GM10266 (cell line): ENCODE measurements around the gene RAB19.

ENCODE experiments used
- DNase-seq: peaks from one replicate; pipeline ENCODE4 v3.0.0; 2012; ENCODE audit errors: extremely low spot score
- TF ChIP-seq, protein P1 (sequence below): IDR thresholded peaks from 2 replicates; pipeline ENCODE4 v1.5.1; 2012; ENCODE audit warnings: mild to moderate bottlenecking, low read depth; ENCODE audit not compliant: control insufficient read depth, insufficient read depth; ENCODE audit errors: missing control alignments

Gene RAB19

DNA sequence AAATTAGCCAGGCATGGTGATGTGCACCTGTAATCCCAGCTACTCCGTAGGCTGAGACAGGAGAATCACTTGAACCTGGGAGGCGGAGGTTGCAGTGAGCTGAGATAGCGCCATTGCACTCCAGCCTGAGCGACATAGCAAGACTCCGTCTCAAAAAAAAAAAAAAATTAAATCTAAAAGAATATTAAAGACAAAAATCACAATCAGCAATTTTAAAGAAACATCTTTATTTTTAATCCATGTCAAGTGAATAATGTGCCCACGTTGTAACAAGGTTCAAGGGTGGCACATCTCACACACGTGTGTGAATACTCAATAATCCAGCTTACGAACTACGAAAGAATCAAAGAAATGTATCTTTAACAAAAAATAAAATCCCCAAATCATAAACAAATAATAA is 28.5 kb upstream of the RAB19 start:
- no peak for DNase-seq
- TF ChIP-seq, protein P1, sequence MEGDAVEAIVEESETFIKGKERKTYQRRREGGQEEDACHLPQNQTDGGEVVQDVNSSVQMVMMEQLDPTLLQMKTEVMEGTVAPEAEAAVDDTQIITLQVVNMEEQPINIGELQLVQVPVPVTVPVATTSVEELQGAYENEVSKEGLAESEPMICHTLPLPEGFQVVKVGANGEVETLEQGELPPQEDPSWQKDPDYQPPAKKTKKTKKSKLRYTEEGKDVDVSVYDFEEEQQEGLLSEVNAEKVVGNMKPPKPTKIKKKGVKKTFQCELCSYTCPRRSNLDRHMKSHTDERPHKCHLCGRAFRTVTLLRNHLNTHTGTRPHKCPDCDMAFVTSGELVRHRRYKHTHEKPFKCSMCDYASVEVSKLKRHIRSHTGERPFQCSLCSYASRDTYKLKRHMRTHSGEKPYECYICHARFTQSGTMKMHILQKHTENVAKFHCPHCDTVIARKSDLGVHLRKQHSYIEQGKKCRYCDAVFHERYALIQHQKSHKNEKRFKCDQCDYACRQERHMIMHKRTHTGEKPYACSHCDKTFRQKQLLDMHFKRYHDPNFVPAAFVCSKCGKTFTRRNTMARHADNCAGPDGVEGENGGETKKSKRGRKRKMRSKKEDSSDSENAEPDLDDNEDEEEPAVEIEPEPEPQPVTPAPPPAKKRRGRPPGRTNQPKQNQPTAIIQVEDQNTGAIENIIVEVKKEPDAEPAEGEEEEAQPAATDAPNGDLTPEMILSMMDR, result no peak

DNA sequence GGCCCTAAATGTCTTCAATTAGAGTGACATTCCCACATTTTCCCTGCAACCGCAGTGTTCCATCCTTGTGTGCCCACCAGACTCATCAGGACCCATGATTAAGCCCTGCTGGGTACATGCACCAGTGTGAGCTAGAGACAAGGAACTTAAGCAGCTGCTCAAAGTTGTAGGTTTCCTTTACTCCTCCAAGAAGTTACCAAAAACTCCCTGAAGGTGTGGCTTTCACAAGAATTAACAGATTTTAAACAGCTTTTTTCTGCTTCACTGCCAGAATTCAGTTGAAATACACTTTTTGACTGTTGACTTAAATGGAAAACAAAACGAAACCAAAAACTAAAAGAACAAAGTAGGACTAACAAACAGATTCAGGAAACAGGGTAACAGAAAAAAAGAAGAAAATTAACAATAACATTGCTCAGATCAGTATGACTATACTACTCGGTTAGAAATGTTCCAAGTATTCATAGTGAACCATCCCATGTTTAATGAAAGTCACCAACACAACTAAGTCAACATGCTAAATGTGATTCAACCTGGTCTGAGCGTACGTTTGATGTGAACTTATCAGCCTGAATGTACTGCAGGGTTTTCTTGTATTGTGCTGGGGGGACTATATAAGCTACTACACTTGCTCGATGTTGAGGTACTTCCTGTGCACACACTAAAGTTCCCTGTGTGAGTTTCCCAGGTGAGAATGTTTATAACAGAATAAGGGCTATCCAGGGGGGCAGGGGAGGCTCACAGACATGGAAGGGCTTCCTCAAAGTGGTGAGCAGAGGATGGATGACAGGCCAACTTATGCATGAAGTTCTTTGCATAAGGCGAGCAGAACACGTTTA is 27.7 kb upstream of the RAB19 start:
- TF ChIP-seq, protein P1, result no peak
- DNase-seq, result no peak

DNA sequence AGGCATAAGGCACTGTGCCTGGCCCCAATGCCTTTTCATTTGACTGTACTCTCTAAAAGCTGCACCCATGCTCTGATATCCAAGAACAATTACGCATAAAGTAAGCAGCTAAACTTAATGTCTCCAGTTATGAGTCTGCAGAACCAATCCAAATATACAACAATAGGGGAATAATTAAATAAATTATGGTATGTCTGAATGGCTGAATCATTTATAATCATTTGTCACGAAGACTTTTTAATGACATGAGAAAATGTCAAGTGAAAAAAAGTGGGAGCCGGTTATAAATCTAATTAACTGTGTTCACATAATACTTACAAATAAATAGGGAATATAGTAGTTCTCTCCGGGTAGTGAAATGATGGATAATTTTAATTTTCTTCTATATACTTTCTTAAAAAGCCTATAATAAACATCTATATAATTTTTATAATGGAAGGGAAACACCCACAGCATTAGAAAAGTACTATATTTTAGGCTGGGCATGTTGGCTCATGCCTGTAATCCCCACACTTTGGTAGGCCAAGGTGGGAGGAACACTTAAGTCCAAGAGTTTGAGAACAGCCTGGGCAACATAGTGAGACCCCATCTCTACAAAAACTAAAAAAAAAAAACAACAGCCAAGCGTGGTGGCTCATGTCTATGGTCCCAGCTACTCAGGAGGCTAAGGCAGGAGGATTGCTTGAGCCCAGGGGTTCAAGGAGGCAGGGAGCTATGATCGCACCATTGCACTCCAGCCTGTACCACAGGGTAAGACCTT is 19.7 kb upstream of the RAB19 start:
- TF ChIP-seq, protein P1, result no peak
- DNase-seq, result no peak

DNA sequence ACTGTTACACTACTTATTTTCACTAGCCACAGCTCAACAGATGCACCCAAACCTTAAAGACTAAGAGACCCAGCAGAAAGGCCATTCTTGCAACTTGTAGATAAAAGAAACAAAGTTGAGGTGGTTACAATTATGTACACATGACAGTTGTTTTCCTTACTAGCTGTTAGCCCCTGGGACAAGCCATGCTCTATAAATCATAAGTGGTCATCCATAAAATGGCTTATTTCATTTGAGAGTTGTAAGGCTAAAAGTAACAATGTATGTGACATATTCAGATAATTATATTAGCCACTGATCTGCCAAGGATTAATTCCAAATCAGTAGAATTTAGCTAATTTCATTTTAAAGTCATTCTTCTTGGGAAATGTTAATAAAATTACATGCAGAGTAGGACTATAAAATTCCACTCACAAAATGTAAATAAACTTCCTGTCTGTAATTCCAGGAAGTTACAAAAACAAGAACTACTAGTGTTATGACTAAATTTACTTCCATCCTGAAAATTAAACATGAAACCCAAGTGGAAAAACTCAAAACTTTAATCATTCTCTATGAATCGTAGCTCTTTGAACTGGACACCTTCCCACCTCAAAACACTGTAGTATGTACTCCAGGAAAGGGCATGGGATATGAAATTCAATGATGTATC is 18.8 kb upstream of the RAB19 start:
- TF ChIP-seq, protein P1, result no peak
- no peak for DNase-seq

DNA sequence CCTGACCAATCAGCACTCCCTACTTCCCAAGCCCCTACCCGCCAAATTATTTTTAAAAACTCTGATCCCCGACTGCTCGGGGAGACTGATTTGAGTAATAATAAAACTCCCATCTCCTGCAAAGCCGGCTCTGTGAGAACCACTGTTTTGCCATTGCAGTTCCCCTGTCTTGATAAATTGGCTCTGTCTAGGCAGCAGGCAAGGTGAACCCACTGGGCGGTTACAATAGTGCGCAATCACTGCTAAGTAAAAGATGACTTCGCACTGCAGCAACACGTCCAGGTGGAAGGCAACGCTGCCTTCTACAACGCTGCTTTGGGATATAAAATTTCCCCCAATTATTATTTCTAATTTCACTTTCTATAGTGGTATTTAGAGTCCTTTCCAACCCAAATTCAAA is 14.4 kb upstream of the RAB19 start:
- TF ChIP-seq, protein P1, result no peak
- no peak for DNase-seq

DNA sequence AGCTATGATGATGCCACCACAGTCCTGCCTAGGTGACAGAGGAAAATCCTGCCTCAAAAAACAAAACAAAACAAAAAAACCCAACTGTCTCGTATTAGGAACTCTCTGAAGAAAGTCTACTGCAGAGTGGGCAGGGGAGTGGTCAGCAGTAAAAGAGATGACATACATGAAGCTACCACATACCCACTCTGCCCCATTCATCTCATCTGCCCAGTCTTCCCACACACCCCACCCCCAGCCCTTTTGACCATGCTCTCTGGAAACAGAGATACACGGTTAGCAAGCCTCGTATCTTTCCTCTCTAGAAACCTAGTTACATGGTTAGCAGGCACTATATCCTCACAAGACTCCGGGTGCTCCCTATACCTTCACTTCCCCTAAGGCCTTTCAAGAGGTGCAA is 13.8 kb upstream of the RAB19 start:
- TF ChIP-seq, protein P1, result no peak
- no peak for DNase-seq
